PC-9 (cell line): ENCODE measurements around the gene PIK3CB. TPM values are rescaled to one million over a fixed set of nuclear protein-coding genes. Genes with fewer than 3 reads are reported as not detected.

Source experiments
- BruUV-seq: library from RNA; stranded (reverse); fragments of 400-500 nt; replicated peaks from 2 replicates; lab custom pipeline; 2021; lab: Mats Ljungman, UMichigan
- CTCF ChIA-PET: fragments of 300-600 bp; sonication (Branson Sonifier 250); formaldehyde crosslinking; loops from one replicate; lab custom pipeline; 2022; ENCODE audit warnings: antibody characterized with exemption; lab: Charles Lee
- POLR2A ChIA-PET: fragments of 300-600 bp; sonication (Branson Sonifier 250); formaldehyde crosslinking; loops from one replicate; lab custom pipeline; 2022; ENCODE audit warnings: antibody characterized with exemption; ENCODE audit not compliant: unreplicated experiment; lab: Charles Lee
- DNase-seq, 2 experiments: peaks; one replicate each; pipeline versions ENCODE4 v3.0.0 to v3.0.0-alpha.2; 2015 to 2022; ENCODE audit warnings: mixed read lengths in 1 of 2
- H2AFZ ChIP-seq: fragments of 200-600 bp; sonication (generic); 2 replicates; pipeline ENCODE4 v1.8.1; 2017; ENCODE audit warnings: antibody characterized with exemption
- H3F3A ChIP-seq: fragments of 200-600 bp; sonication (generic); 2 replicates; pipeline ENCODE4 v1.8.1; 2017; ENCODE audit warnings: antibody characterized with exemption, mild to moderate bottlenecking, low read depth; ENCODE audit not compliant: insufficient read depth
- H3K27ac ChIP-seq: fragments of 200-600 bp; sonication (generic); 2 replicates; pipeline ENCODE4 v1.6.1; 2016; ENCODE audit warnings: mixed run types
- H3K27me3 ChIP-seq: fragments of 200-600 bp; sonication (generic); 2 replicates; pipeline ENCODE4 v1.6.1; 2016; ENCODE audit warnings: low read depth, mixed run types; ENCODE audit not compliant: insufficient read depth
- H3K36me3 ChIP-seq: fragments of 200-600 bp; sonication (generic); 2 replicates; pipeline ENCODE4 v1.6.1; 2016; ENCODE audit warnings: low read depth, mixed run types
- H3K4me1 ChIP-seq: fragments of 200-600 bp; sonication (generic); replicated peaks from 2 replicates; pipeline ENCODE4 v1.6.1; 2016; ENCODE audit warnings: mixed run types; ENCODE audit not compliant: insufficient read depth
- H3K4me2 ChIP-seq: fragments of 200-600 bp; sonication (generic); 2 replicates; pipeline ENCODE4 v1.6.1; 2017; ENCODE audit warnings: mixed run types
- H3K4me3 ChIP-seq: fragments of 200-600 bp; sonication (generic); 2 replicates; pipeline ENCODE4 v1.6.1; 2016; ENCODE audit warnings: mixed run types
- H3K79me2 ChIP-seq: fragments of 200-600 bp; sonication (generic); 2 replicates; pipeline ENCODE4 v1.6.1; 2017; ENCODE audit warnings: low read depth, mixed run types
- H3K9me2 ChIP-seq: fragments of 200-600 bp; sonication (generic); 2 replicates; pipeline ENCODE4 v1.8.1; 2017; ENCODE audit warnings: mild to moderate bottlenecking; ENCODE audit not compliant: insufficient read depth
- H3K9me3 ChIP-seq: fragments of 200-600 bp; sonication (generic); 2 replicates; pipeline ENCODE4 v1.8.1; 2016; ENCODE audit warnings: low read depth; ENCODE audit not compliant: insufficient read depth
- H4K20me1 ChIP-seq: fragments of 200-600 bp; sonication (generic); 2 replicates; pipeline ENCODE4 v1.8.1; 2017; ENCODE audit not compliant: insufficient read depth
- CTCF ChIP-seq: fragments of 200-600 bp; sonication (generic); conservative IDR thresholded peaks from 2 replicates; pipeline ENCODE4 v1.6.1; 2017; ENCODE audit warnings: mixed run types, antibody characterized with exemption, mild to moderate bottlenecking, moderate library complexity
- EZH2 ChIP-seq: fragments of 200-600 bp; sonication (generic); IDR thresholded peaks from 2 replicates; pipeline ENCODE4 v1.8.0; 2017; ENCODE audit warnings: antibody characterized with exemption, low read depth
- intact Hi-C: fragments of 100-400 bp; cut with micrococcal nuclease; formaldehyde crosslinking; loops from one replicate; pipeline ENCODE4 v1.10.0; 2022; ENCODE audit not compliant: unreplicated experiment
- total RNA-seq: library from RNA; stranded (reverse); gene quantifications from 2 replicates; pipeline ENCODE4 v1.2.3, GENCODE V29; 2021

The PIK3CB gene
- total RNA-seq, 1 experiment from 2014 or later = 47.8 TPM

GRCh38 chr3:138781012-138781470 lies 53.7 kb downstream of the PIK3CB start:
- H3F3A ChIP-seq = no peaks in the 10 kb centered on the region
- H3K36me3 ChIP-seq = no peaks in the 10 kb centered on the region
- no TSS peak for BruUV-seq
- H3K79me2 ChIP-seq = peaks cover 20% of the 10 kb centered on the region; the same call in 1 of the 2 replicates
- H3K4me2 ChIP-seq = no peak overlapping the region
- H3K4me1 ChIP-seq = no peaks in the 10 kb centered on the region
- H3K27me3 ChIP-seq = no peaks in the 10 kb centered on the region
- intact Hi-C loops = loop anchor here (5.0 kb wide), 1 partner anchor 46 kb away; no protein-coding TSS in a partner anchor
- no peaks in the 10 kb centered on the region; the same call in 1 of the 2 replicates for H4K20me1 ChIP-seq
- no peak for DNase-seq
- H3K9me2 ChIP-seq = no peaks in the 10 kb centered on the region
- ChIA-PET POLR2A (no interaction called here), CTCF (interaction anchor here (0.7 kb wide), 1 partner anchor 175 kb away, joined by 7 read pairs; no protein-coding TSS in a partner anchor)
- no peak overlapping the region for H2AFZ ChIP-seq
- H3K9me3 ChIP-seq = no peaks in the 10 kb centered on the region
- TF ChIP-seq CTCF = no peak
- no peak for TF ChIP-seq EZH2
- no peak overlapping the region for H3K4me3 ChIP-seq
- no peak overlapping the region for H3K27ac ChIP-seq

- ChIA-PET CTCF (interaction anchor here (0.6 kb wide), 1 partner anchor 33 kb away, joined by 3 read pairs; no protein-coding TSS in a partner anchor), POLR2A (interaction anchor here (0.8 kb wide), 1 partner anchor 1947 kb away, joined by 5 read pairs; no protein-coding TSS in a partner anchor)
- Histone ChIP-seq H3K4me2 (no peak overlapping the region), H3K4me1 (peaks cover 19% of the 10 kb centered on the region), H3K9me3 (no peaks in the 10 kb centered on the region), H3K27me3 (no peaks in the 10 kb centered on the region), H4K20me1 (peaks cover 10% of the 10 kb centered on the region; the same call in 1 of the 2 replicates), H3F3A (peaks cover 22% of the 10 kb centered on the region), H3K9me2 (no peaks in the 10 kb centered on the region), H3K27ac (no peak overlapping the region), H3K36me3 (no peaks in the 10 kb centered on the region), H3K79me2 (peaks cover 27% of the 10 kb centered on the region; the same call in 1 of the 2 replicates), H3K4me3 (no peak overlapping the region), H2AFZ (no peak overlapping the region)
- BruUV-seq = no TSS peak
- TF ChIP-seq EZH2 (no peak), CTCF (no peak)
- intact Hi-C loops = no loop called here
- DNase-seq = no peak
Observed at GRCh38 chr3:138778643-138779042, 56.1 kb downstream of the PIK3CB start.

GRCh38 chr3:138776961-138777360 lies 57.8 kb downstream of the PIK3CB start:
- H3K9me2 ChIP-seq = no peaks in the 10 kb centered on the region

More at GRCh38 chr3:138776961-138777360, 57.8 kb downstream of the PIK3CB start:
- Histone ChIP-seq H3K79me2 (peaks cover 33% of the 10 kb centered on the region; the same call in 1 of the 2 replicates), H3K36me3 (no peaks in the 10 kb centered on the region), H3K27ac (no peak overlapping the region), H3K4me2 (no peak overlapping the region), H3K9me3 (no peaks in the 10 kb centered on the region), H3K27me3 (no peaks in the 10 kb centered on the region), H2AFZ (no peak overlapping the region), H4K20me1 (peaks cover 12% of the 10 kb centered on the region), H3K4me3 (no peak overlapping the region), H3K4me1 (peaks cover 19% of the 10 kb centered on the region), H3F3A (peaks cover 24% of the 10 kb centered on the region)
- BruUV-seq = no TSS peak
- ChIA-PET CTCF (no interaction called here), POLR2A (no interaction called here)
- TF ChIP-seq CTCF (no peak), EZH2 (no peak)
- DNase-seq = no peak
- intact Hi-C loops = no loop called here
